H9 (cell line): ENCODE measurements around the gene GSS. TPM values are rescaled to one million over a fixed set of nuclear protein-coding genes. Genes with fewer than 3 reads are reported as not detected.

Source experiments
- DNase-seq: peaks from one replicate; pipeline ENCODE4 v3.0.0-alpha.2; 2017
- H2AFZ ChIP-seq: one replicate; pipeline ENCODE4 v1.6.1; 2013; ENCODE audit warnings: mild to moderate bottlenecking, low read length, control low read depth, moderate library complexity
- H2AK5ac ChIP-seq: 2 replicates; pipeline ENCODE4 v1.6.1; 2013; ENCODE audit warnings: low read length, control low read depth, mixed read lengths; ENCODE audit not compliant: insufficient read length
- H2BK120ac ChIP-seq: one replicate; pipeline ENCODE4 v1.6.1; 2013; ENCODE audit warnings: low read depth, mild to moderate bottlenecking, low read length, control low read depth, inconsistent platforms; ENCODE audit not compliant: poor library complexity, severe bottlenecking
- H2BK12ac ChIP-seq: 2 replicates; pipeline ENCODE4 v1.6.1; 2013; ENCODE audit warnings: low read length, control low read depth, mixed read lengths, low read depth; ENCODE audit not compliant: insufficient read length
- H2BK15ac ChIP-seq: 2 replicates; pipeline ENCODE4 v1.6.1; 2013; ENCODE audit warnings: low read depth, low read length, control low read depth
- H2BK20ac ChIP-seq: one replicate; pipeline ENCODE4 v1.6.1; 2013; ENCODE audit warnings: low read depth, mild to moderate bottlenecking, low read length, control low read depth, inconsistent platforms; ENCODE audit not compliant: poor library complexity, severe bottlenecking
- H2BK5ac ChIP-seq: 2 replicates; pipeline ENCODE4 v1.6.1; 2013; ENCODE audit warnings: low read length, control low read depth, mixed read lengths; ENCODE audit not compliant: insufficient read length
- H3K14ac ChIP-seq: 2 replicates; pipeline ENCODE4 v1.6.1; 2013; ENCODE audit warnings: low read length, control low read depth; ENCODE audit not compliant: insufficient read depth
- H3K18ac ChIP-seq: 2 replicates; pipeline ENCODE4 v1.6.1; 2013; ENCODE audit warnings: low read depth, mild to moderate bottlenecking, mixed read lengths, low read length, control low read depth; ENCODE audit not compliant: insufficient read length
- H3K23ac ChIP-seq: 2 replicates; pipeline ENCODE4 v1.6.1; 2013; ENCODE audit warnings: low read length, control low read depth, mixed read lengths, low read depth; ENCODE audit not compliant: insufficient read length
- H3K23me2 ChIP-seq: 2 replicates; pipeline ENCODE4 v1.6.1; 2013; ENCODE audit warnings: low read depth, mild to moderate bottlenecking, mixed read lengths, low read length, control low read depth; ENCODE audit not compliant: insufficient read length, poor library complexity, severe bottlenecking
- H3K27ac ChIP-seq: 2 replicates; pipeline ENCODE4 v1.5.1; 2013; ENCODE audit warnings: low read length, control low read depth, mixed read lengths, low read depth; ENCODE audit not compliant: insufficient read length
- H3K27me3 ChIP-seq: 2 replicates; pipeline ENCODE4 v1.6.1; 2013; ENCODE audit warnings: low read length, control low read depth, inconsistent platforms; ENCODE audit not compliant: insufficient read depth
- H3K4ac ChIP-seq: 2 replicates; pipeline ENCODE4 v1.6.1; 2013; ENCODE audit warnings: low read depth, mild to moderate bottlenecking, control low read depth, inconsistent platforms, low read length, moderate library complexity
- H3K4me1 ChIP-seq: 2 replicates; pipeline ENCODE4 v1.6.1; 2013; ENCODE audit warnings: low read length, control low read depth, inconsistent platforms; ENCODE audit not compliant: insufficient read depth
- H3K4me2 ChIP-seq: 2 replicates; pipeline ENCODE4 v1.6.1; 2013; ENCODE audit warnings: low read length, control low read depth, mixed read lengths; ENCODE audit not compliant: insufficient read length, insufficient read depth
- H3K56ac ChIP-seq: 2 replicates; pipeline ENCODE4 v1.6.1; 2013; ENCODE audit warnings: low read depth, mild to moderate bottlenecking, mixed read lengths, low read length, control low read depth; ENCODE audit not compliant: insufficient read length
- H3K79me1 ChIP-seq: 2 replicates; pipeline ENCODE4 v1.6.1; 2013; ENCODE audit warnings: low read depth, mild to moderate bottlenecking, moderate library complexity, low read length, control low read depth, inconsistent platforms; ENCODE audit not compliant: insufficient read depth, poor library complexity, severe bottlenecking
- H3K79me2 ChIP-seq: 2 replicates; pipeline ENCODE4 v1.6.1; 2013; ENCODE audit warnings: low read length, control low read depth, inconsistent platforms; ENCODE audit not compliant: insufficient read depth
- H3K9ac ChIP-seq: 2 replicates; pipeline ENCODE4 v1.6.1; 2013; ENCODE audit warnings: low read length, control low read depth, mixed read lengths; ENCODE audit not compliant: insufficient read length; ENCODE audit errors: extremely low read depth
- H3K9me3 ChIP-seq: one replicate; pipeline ENCODE4 v1.6.1; 2013; ENCODE audit warnings: low read depth, low read length, inconsistent platforms; ENCODE audit not compliant: control insufficient read depth
- H3T11ph ChIP-seq: one replicate; pipeline ENCODE4 v1.6.1; 2013; ENCODE audit warnings: mild to moderate bottlenecking, low read length, control low read depth, inconsistent platforms
- H4K20me1 ChIP-seq: one replicate; pipeline ENCODE4 v1.6.1; 2013; ENCODE audit not compliant: control insufficient read depth, insufficient read length, insufficient read depth
- H4K5ac ChIP-seq: 2 replicates; pipeline ENCODE4 v1.6.1; 2013; ENCODE audit warnings: low read depth, mild to moderate bottlenecking, mixed read lengths, low read length, control low read depth; ENCODE audit not compliant: insufficient read length
- H4K8ac ChIP-seq: replicated peaks from 2 replicates; pipeline ENCODE4 v1.6.1; 2013; ENCODE audit warnings: low read length, control low read depth, mixed read lengths, low read depth; ENCODE audit not compliant: insufficient read length
- H4K91ac ChIP-seq: 2 replicates; pipeline ENCODE4 v1.6.1; 2013; ENCODE audit warnings: low read depth, mild to moderate bottlenecking, moderate library complexity, mixed read lengths, low read length, control low read depth; ENCODE audit not compliant: insufficient read length
- H3K27ac Mint-ChIP-seq, 3 experiments: 2 replicates in 2 of 3; 3 replicates in 1 of 3; pipeline ENCODE4 v1.8.0; 2020 to 2021; ENCODE audit warnings: mixed read lengths in 3 of 3, mild to moderate bottlenecking in 1 of 3, moderate library complexity in 1 of 3
- H3K27me3 Mint-ChIP-seq: 2 replicates; pipeline ENCODE4 v1.8.0; 2021; ENCODE audit warnings: low read depth, mild to moderate bottlenecking, moderate library complexity, mixed read lengths
- H3K36me3 Mint-ChIP-seq, 3 experiments: 2 replicates in 2 of 3; 3 replicates in 1 of 3; pipeline ENCODE4 v1.8.0; 2020 to 2021; ENCODE audit warnings: low read depth in 3 of 3, mixed read lengths in 3 of 3; ENCODE audit not compliant: insufficient read depth in 1 of 3
- H3K4me1 Mint-ChIP-seq, 2 experiments: 2 replicates each; pipeline ENCODE4 v1.8.0; 2020; ENCODE audit warnings: mixed read lengths in 2 of 2
- H3K4me3 Mint-ChIP-seq, 2 experiments: 2 replicates in 1 of 2; 3 replicates in 1 of 2; pipeline ENCODE4 v1.8.0; 2020 to 2021; ENCODE audit warnings: mild to moderate bottlenecking in 2 of 2, mixed read lengths in 2 of 2, moderate library complexity in 1 of 2
- H3K9me3 Mint-ChIP-seq, 2 experiments: 2 replicates in 1 of 2; 3 replicates in 1 of 2; pipeline ENCODE4 v1.8.0; 2020; ENCODE audit warnings: mild to moderate bottlenecking in 2 of 2, mixed read lengths in 2 of 2, moderate library complexity in 1 of 2
- CTCF ChIP-seq: fragments of 200-600 bp; sonication (generic); conservative IDR thresholded peaks from 3 replicates; pipeline ENCODE4 v1.8.0; 2021; ENCODE audit warnings: antibody characterized with exemption, mild to moderate bottlenecking
- WGBS: extraction: QIAGEN DNeasy Blood & Tissue Kit; methylation state at CpG from one replicate; pipeline ENCODE4 v1.1.7; 2013; ENCODE audit warnings: missing lambda C conversion rate, low lambda C conversion rate, mixed read lengths; ENCODE audit not compliant: insufficient read length; ENCODE audit errors: extremely low coverage; 5-methylcytosine and 5-hydroxymethylcytosine counted together
- total RNA-seq: library from RNA; stranded (reverse); gene quantifications from 2 replicates; pipeline ENCODE4 v1.2.1, GENCODE V29; 2021

Gene GSS
- total RNA-seq, 1 experiment from 2014 or later = 48.5 TPM

DNA sequence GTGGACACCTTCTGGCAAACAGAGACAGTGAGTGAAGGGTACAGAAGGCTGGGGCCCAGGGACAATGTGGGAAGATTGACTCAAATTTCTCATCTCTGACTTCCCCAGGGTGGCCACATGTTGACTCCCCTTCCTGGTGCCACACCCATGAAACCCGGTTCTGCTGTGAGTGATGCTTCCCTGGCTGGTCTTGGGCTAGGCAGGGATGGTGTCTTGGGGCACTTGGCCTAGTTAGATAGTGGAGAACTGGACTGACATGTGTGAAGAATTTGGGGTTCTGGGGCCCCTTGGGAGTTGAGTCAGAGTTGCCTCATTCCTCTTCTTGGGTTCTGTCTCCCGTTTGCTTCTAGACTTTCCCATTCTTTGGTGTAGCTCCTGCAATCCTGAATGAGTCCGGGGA is 34.2 kb downstream of the GSS start:
- Histone ChIP-seq H3K27ac (no peak overlapping the region), H3T11ph (no peak overlapping the region), H2AFZ (no peak overlapping the region), H2BK120ac (no peak overlapping the region), H3K4me1 (no peaks in the 10 kb centered on the region), H3K23ac (no peak overlapping the region), H3K79me2 (no peaks in the 10 kb centered on the region), H3K9ac (no peak overlapping the region), H4K8ac (no peak overlapping the region), H3K27me3 (no peaks in the 10 kb centered on the region), H3K4ac (no peak overlapping the region), H2BK20ac (no peak overlapping the region), H2BK12ac (no peak overlapping the region), H3K4me2 (no peak overlapping the region), H3K14ac (no peak overlapping the region), H2BK5ac (no peak overlapping the region), H3K9me3 (no peaks in the 10 kb centered on the region), H2AK5ac (no peak overlapping the region), H2BK15ac (no peak overlapping the region), H3K23me2 (no peaks in the 10 kb centered on the region), H4K91ac (no peak overlapping the region), H3K18ac (no peak overlapping the region), H3K79me1 (no peaks in the 10 kb centered on the region), H4K20me1 (no peaks in the 10 kb centered on the region), H3K56ac (no peak overlapping the region), H4K5ac (no peak overlapping the region)
- Mint-ChIP-seq H3K27me3 (no peaks in the 10 kb centered on the region), H3K4me1 (no peaks in the 10 kb centered on the region), H3K36me3 (peaks cover 5 to 19% (median 18%) of the 10 kb centered on the region in 3 experiments; a peak in 6 of 7 replicates), H3K9me3 (no peaks in the 10 kb centered on the region), H3K27ac (no peak overlapping the region), H3K4me3 (no peak overlapping the region)
- no peak for DNase-seq
- WGBS = no CpG with 5 or more reads among the region's 3 CpGs
- no peak for TF ChIP-seq CTCF
